Activated CD4-positive, alpha-beta T cell treated with anti-CD3 and anti-CD28 coated beads, Interleukin-2, Interleukin-4, amounts not matched to agents 100 ng/mL and 50 ng/mL, durations not matched to agents 16 hours and 8 hours (primary cell): ENCODE data around the gene HOXC12.
A peak's percentile ranks its signal among the peaks of the same experiment; 100 is the strongest.

ENCODE experiments used
- DNase-seq: peaks from one replicate; pipeline ENCODE4 v3.0.0-alpha.2; 2020; ENCODE audit warnings: low spot score

HOXC12 gene

GRCh38 chr12:53997204-53998109, 42.8 kb downstream of the HOXC12 start:
- DNase-seq, result no peak

- DNase-seq, result no peak
These were observed 43.6 kb downstream of the HOXC12 start for GRCh38 chr12:53998110-53998899.

DNA sequence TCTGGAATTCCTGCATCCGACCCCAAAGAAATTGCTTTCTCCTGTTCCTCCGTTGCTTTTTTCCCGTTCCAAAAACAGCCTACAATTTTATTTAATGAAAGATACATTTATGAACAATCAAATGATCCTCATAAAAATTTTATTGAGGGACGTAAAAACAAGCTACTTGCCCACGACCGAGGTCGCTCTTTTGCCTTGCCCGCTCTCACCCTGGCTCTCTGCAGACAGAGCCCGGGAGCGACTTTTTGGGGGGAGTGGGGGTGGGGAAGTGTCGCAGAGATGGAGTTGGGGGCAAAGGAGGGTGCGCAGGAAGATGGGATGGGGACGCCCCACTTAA, 44.2 kb downstream of the HOXC12 start:
- no peak for DNase-seq

DNA sequence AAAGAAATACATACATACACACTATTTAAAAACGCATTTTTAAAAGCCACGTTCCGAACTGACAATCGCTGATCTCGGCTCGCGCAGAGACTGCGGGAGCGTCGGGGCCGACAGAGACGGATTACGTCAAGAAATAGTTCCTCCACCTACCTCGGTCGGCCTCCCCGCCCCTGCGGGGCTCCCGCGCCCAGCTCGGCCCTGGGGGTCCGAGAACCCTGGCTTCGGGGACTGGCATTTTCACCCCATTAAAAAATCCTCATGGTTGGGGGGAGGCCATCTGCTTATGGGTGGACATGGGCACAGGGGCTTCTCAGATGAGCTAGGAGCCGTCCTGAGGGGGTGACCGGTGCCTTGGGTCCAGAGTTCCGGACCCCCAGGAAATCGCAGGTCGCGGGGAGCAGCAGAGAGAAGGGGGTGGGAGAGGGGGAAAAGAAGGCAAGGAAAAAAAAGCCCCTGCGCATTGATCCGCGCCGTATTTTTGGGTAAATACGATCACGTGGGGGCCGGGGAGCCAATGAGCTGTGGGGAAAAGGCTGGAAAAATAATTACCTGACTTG, 44.9 kb downstream of the HOXC12 start:
- no peak for DNase-seq

DNA sequence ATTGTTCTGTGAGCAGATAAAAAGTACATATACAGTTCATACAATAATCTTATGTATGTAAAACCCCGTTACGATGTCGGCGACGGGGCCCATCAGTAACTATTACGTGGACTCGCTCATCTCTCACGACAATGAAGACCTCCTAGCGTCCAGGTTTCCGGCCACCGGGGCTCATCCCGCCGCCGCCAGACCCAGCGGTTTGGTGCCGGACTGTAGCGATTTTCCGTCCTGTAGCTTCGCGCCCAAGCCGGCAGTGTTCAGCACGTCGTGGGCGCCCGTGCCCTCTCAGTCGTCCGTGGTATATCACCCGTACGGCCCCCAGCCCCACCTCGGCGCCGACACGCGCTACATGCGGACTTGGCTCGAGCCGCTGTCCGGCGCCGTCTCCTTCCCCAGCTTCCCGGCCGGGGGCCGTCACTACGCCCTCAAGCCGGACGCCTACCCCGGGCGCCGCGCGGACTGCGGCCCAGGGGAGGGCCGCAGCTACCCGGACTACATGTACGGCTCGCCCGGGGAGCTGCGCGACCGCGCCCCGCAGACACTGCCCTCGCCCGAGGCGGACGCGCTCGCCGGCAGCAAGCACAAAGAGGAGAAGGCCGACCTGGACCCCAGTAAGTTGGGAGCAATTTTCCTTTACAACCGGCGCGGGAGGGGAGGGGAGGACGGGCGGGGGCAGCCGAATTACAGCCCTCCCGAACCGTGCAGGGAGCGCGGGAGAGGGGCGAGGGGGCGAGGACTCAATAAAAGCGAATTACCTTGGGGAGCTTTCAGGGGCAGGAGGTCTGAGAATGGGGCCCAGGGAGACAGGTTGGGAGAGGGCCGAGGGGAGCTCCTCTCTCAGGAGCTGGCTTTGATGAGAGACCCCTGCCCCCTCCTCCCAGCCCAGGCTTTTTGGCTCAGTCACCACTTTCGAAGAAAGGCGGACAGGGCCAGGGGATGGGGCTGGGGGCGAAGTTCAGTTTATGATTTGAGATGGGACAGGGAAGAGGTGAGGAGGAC, 45.7 kb downstream of the HOXC12 start, which contains the start of gene HOXC9:
Gene HOXC9, plus strand, starts transcription at position 46 of the 999 bp plus-strand sequence. Its CDS starts 28 bp downstream, at position 74.
- no peak for DNase-seq

GRCh38 chr12:54001283-54002187, 46.8 kb downstream of the HOXC12 start:
- no peak for DNase-seq

GRCh38 chr12:54002278-54002914, 47.7 kb downstream of the HOXC12 start:
- DNase-seq, result no peak

GRCh38 chr12:54002915-54003389, 48.2 kb downstream of the HOXC12 start:
- no peak for DNase-seq

DNA sequence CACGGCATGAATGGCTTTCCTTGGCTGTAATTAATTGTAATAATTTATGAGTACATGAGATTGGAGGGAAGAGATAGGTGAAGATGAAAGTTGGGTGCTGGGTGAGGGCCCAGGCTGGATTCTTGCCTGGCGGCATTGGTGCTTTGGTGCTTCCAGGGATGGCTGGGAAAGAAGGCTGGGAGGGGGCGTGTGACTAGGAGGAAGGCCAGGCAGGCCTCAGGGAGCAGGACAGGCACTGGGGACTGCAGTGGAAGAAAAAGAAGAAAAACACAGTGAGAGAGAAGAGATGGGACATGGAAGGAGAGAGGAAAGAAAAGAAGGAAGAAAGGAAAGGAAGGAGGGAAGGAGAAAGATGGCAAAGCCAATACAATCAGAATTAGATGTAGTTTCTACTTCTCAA, 48.9 kb downstream of the HOXC12 start:
- DNase-seq, result no peak

GRCh38 chr12:54004063-54004840, 49.5 kb downstream of the HOXC12 start:
- DNase-seq, result no peak

DNA sequence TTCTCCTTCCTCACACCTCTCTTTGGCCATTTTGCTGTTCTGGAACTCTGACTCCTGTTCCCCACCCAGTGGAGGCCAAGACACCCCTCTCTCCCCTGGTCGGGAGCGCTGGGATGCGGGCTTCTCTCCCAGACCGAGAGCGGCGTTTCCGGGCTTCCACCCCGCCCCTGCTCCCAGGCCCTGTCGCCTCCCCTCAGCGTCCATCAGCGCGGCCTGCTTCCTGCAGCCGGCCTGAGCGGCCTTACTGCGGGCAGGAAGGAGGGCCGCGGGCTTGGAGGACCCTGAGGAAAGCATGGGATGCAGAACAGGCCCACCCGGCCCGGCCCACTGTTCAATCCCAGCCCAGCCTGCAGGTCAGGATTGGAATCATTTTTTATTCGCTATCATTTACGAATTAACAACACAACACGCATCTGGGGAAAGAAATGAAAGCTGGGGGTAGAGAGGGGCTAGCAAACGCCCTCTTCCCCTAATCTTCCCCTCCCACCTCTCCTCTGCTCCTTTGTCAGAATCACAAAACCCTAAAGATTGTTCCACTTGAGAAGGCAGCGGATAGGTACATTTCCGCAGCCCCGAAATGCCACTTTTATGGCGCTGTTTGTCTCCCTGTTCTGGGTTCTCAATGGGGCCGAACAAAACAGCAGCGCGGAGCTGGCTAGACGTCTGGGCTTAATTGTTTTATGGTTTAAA, 50.3 kb downstream of the HOXC12 start:
- DNase-seq, result no peak

- no peak for DNase-seq
These were observed 50.8 kb downstream of the HOXC12 start for GRCh38 chr12:54005531-54005852.

DNA sequence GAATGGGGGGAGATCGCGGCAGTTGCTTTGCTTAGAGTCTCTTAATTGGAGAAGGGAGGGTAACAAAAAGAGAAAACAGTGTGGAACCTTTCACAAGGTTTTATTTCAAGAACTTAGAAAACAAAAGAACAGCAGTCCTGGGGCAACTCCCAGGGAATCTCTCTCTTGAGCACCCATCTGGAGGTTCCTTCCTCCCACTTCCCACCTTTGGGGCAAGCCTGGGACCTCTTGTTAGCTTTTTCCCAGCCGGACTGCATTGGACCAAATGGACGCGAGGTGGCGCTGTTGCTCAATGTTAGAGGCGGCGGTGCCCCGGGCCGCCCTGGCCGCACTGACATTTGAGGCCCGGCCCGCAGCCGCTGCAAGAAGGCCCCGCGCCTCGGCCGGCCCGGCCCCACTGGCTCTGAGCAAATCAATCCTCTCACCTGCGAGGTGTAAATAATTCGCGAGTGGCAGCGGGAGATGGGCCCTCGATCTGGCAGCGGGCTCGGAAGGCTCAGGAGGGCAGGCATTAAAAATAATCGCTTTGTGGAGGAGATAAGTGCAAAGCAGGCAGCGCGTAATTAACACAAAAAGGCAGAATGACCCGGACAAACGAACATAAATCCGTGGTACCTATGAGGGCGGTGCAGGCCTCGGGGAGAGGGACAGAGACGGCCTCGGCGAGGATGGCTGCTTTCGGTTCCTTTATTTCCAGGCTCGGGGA, 51.3 kb downstream of the HOXC12 start:
- peak; percentile 82 for DNase-seq

GRCh38 chr12:54006559-54007220, 52.0 kb downstream of the HOXC12 start:
- DNase-seq, result no peak

DNA sequence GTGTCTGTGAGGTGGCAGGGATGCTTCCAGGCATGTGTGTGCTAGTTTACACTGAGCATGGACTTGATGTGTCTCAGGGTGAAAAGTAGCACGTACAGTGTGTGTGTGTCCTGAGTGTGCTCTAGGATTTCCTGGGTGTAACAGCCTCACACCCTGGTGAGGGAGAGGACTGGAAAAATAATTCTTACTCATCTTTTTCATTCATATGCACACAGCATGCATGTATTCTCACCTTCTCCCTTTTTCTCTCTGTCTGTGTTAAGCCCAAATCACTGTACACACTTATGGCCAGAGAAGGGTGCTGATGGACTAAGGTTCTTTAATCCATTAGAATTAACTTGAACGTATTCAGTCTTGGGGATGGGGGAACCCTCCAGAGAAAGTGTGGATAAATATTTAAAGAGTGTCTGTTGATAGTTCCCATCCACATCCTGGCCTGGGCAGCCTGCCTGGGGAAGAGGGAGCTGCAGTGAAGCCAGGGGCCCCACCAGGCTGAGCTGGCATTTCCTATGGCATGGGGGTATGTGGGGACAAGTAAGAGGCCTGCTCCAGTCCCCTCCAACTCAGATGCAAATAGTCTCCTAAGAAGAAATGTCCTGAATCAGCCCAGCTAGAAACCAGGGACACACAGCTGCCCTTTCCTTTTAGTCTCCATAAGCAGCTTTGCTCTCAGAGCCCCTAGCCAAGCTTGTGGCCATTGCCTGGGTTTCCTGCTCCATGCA, 53.0 kb downstream of the HOXC12 start:
- no peak for DNase-seq

DNA sequence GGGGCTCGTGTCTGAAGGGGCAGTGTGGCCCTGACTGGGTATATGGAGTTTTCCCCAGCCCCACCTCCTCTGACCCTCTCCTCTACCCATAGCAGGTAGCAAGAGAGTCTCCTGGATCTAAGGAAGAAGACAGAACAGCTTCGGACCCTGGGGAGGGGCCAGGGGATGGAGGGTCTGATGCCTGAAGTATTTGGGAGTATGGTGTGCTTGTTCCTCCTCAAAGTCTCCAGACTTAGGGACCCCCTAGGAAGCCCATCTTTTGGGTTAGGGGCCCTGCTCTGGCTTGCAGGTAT, 53.5 kb downstream of the HOXC12 start:
- no peak for DNase-seq
